Measurements from ENCODE around the gene GLS.

GRCh38 chr2:190846746-190847145 lies 33.9 kb upstream of the GLS start:
- TF ChIP-seq TAF1 (IDR thresholded peaks at IDR 0.05; ENCODE audit: low read depth) (no peak), REST (IDR thresholded peaks at IDR 0.05; ENCODE audit: low read depth) (no peak), EP300 (IDR thresholded peaks at IDR 0.05; ENCODE audit: borderline replicate concordance) (no peak), MAX (IDR thresholded peaks at IDR 0.05) (0 out of 2 replicates have a peak, but pooled peaks have one; percentile 10), FOXM1 (IDR thresholded peaks at IDR 0.05; ENCODE audit: borderline replicate concordance, low read depth) (no peak)

Data from Ishikawa (cell line).